ENCODE measurements around the gene CDKN2D.
"Not testable (repeated sequence)": the region's sequence is repeated elsewhere in the genome, so short reads cannot be mapped to it uniquely, and the experiment has no call there.

Gene CDKN2D

GRCh38 chr19:10551006-10551405 is 17.8 kb downstream of the CDKN2D start:
- not testable (repeated sequence) for DNase-seq

GRCh38 chr19:10550336-10550735 is 18.4 kb downstream of the CDKN2D start:
- no peak for DNase-seq

GRCh38 chr19:10549733-10550132 is 19.0 kb downstream of the CDKN2D start:
- no peak for DNase-seq

- DNase-seq: no peak
Measured at GRCh38 chr19:10548746-10549276, 20.0 kb downstream of the CDKN2D start.

GRCh38 chr19:10546817-10547216 is 22.0 kb downstream of the CDKN2D start:
- no peak for DNase-seq

GRCh38 chr19:10544753-10545251 is 24.0 kb downstream of the CDKN2D start:
- no peak for DNase-seq

GRCh38 chr19:10544242-10544752 is 24.5 kb downstream of the CDKN2D start:
- no peak for DNase-seq

- DNase-seq: no peak
Measured at GRCh38 chr19:10543420-10544241, 25.1 kb downstream of the CDKN2D start, which contains the start of gene ATG4D. Gene ATG4D (plus strand): TSS chr19:10543904. CDS start chr19:10544091, 187 bp downstream.

- DNase-seq: no peak
Measured at GRCh38 chr19:10543059-10543419, 25.7 kb downstream of the CDKN2D start.

- DNase-seq: not testable (repeated sequence)
Measured at GRCh38 chr19:10539016-10539415, 29.8 kb downstream of the CDKN2D start.

GRCh38 chr19:10538204-10538983 is 30.4 kb downstream of the CDKN2D start:
- DNase-seq: no peak

- DNase-seq: no peak
Measured at GRCh38 chr19:10537668-10538067, 31.1 kb downstream of the CDKN2D start.

- no peak for DNase-seq
Measured at GRCh38 chr19:10535613-10536012, 33.2 kb downstream of the CDKN2D start.

GRCh38 chr19:10533646-10534386 is 35.0 kb downstream of the CDKN2D start:
- DNase-seq: no peak

GRCh38 chr19:10532457-10532856 is 36.3 kb downstream of the CDKN2D start:
- no peak for DNase-seq

GRCh38 chr19:10526887-10527286 is 41.9 kb downstream of the CDKN2D start:
- not testable (repeated sequence) for DNase-seq

GRCh38 chr19:10525636-10526035 is 43.1 kb downstream of the CDKN2D start:
- no peak for DNase-seq

- DNase-seq: no peak
Measured at GRCh38 chr19:10523135-10523636, 45.6 kb downstream of the CDKN2D start.

GRCh38 chr19:10521461-10522171 is 47.2 kb downstream of the CDKN2D start:
- DNase-seq: no peak

GRCh38 chr19:10520652-10521318 is 48.0 kb downstream of the CDKN2D start:
- DNase-seq: no peak

- no peak for DNase-seq
Measured at GRCh38 chr19:10519421-10519820, 49.4 kb downstream of the CDKN2D start.

Data from NCI-H524 treated with DMSO at 0.1 percent for 48 hours (cell line).